Measurements from ENCODE around the gene SBNO2.
"Not testable (repeated sequence)": the region's sequence is repeated elsewhere in the genome, so short reads cannot be mapped to it uniquely, and the experiment has no call there.

Gene SBNO2

GRCh38 chr19:1116726-1117581, 57.1 kb downstream of the SBNO2 start:
- no peak for DNase-seq

DNA sequence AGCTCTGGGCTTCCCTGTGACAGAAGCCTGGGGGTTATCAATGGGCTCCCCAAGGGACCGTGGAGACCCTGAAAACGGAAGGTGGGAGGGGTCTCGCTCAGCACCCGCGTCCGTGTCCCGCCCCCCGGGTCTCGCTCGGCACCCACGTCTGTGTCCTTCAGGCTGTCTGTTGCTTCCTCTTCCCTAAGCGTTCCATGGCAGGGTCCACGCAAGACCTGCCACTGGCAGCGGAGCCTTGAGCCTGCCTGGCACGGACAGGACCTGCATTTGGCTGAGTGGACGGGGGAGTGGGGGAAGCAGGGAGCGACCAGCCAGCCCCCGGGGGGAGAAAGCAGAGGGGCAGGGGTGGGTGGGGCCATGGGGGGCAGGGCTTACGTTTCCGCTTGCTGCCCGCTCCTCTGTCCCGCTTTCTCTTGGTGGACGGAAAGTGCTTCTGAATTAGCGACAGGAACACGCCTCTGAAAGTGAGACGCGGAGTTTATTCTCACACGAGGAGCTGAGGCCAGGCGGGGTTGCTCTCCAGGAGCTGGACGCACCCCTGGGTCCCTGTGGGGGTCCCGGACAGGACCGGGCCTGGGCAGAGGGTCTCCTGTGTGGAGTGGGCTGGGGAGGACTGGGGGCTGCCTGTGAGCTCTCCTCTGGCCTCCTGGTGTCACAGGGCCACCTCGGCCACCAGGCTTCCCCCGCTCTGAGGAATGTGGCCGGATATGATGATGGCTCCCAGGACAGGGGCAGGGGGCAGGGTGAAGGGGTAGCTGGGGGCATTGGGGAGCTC, 58.2 kb downstream of the SBNO2 start:
- DNase-seq, result no peak

GRCh38 chr19:1114728-1115127, 59.3 kb downstream of the SBNO2 start:
- DNase-seq, result not testable (repeated sequence)

DNA sequence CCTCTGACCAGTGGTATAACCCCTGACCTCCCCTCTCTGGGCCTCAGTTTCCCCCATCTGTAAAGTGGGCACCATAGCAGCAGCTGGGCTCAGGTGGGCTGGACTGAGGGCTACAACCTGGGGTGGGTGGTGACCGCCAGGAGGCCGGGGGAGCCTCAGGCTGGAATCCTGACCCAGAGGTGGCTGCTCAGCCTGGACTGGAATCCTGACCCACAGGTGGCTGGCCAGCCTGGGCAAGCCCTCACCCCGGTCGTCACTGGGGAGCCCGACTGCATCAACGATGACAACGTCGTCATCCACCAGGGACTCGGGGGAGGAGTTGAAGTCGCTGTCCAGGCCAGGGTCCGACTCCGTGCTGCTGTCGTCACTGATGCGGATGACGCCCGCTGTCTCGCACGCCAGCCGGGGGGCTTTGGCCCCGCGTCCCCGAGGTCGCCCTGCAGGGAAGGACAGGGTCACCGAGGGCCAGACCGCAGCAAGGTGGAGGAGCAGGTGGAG, 60.0 kb downstream of the SBNO2 start:
- DNase-seq, result no peak

- DNase-seq, result no peak
These were observed 60.8 kb downstream of the SBNO2 start for GRCh38 chr19:1113030-1113985.

- DNase-seq, result no peak
These were observed 61.6 kb downstream of the SBNO2 start for GRCh38 chr19:1112268-1113029.

GRCh38 chr19:1111641-1112267, 62.3 kb downstream of the SBNO2 start:
- no peak for DNase-seq

GRCh38 chr19:1110809-1111640, 63.0 kb downstream of the SBNO2 start:
- DNase-seq, result no peak

DNA sequence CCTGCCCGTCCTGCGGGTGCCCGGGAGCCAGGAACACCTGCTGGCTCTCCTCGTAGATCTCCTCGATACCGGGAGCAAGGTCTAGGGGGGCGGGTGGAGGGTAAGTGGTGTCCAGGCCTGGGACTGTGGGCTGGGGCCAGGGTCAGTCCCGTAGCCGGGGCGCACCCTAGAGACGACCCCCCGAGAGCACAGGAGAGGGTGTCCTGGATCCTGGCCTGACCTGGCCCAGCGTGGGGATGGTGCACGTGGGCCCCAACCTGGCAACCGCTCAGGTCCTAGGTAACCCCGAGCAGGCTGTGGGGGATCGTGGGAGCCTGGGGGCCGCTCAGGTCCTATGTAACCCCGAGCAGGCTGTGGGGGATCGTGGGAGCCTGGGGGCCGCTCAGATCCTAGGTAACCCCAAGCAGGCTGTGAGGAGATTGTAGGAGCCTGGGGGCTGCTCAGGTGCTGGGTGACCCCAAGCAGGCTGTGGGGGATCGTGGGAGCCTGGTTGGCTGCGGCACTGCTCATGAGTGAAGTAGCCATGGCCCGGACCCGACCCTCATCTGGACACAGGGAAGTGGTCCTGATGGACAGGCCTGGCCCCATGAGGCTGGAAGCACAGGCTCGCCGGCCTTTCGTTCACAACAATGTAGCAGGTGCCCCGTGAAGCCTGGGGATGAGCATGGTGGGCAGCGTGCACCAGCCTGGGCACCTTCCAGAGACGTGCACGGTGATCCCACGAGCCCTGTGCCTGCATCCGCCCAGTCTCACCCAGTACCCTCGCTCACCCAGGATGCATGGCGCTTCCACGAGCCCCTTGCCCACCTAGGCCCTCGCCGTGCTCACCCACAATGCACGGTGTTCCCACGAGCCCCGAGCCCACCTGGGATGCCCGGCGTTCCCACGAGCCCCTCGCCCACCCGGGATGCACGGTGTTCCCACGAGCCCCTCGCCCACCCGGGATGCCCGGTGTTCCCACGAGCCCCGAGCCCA, 64.1 kb downstream of the SBNO2 start:
- DNase-seq, result no peak

DNA sequence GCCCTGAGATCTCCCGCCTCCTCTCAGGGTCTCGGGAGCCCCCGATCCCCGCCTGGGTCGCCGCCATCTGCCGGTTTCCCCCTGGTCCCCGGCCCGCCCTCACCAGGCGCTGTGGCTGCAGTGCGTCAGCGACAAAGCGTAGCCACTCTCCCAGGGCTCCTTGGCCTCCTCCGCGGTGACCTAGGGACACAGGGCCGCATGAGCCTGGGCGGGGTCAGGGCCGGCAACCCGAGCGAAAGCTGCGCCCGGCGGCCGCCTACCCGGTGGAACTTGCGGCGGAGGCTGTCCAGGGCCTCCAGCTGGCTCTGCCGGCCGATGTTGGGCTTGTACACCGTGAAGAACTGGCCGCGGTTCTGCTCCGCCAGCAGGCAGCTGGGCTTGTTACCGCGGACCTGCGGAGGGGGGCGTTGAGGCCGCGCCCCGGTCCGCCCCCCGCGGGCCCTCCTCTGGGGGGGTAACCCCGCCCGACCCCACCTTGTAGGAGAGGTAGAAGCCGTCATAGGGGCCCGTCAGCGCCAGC, 65.0 kb downstream of the SBNO2 start:
- DNase-seq, result no peak

GRCh38 chr19:1108291-1109031, 65.6 kb downstream of the SBNO2 start:
- DNase-seq, result no peak

GRCh38 chr19:1107661-1108261, 66.3 kb downstream of the SBNO2 start:
- no peak for DNase-seq

GRCh38 chr19:1106841-1107660, 67.0 kb downstream of the SBNO2 start:
- DNase-seq, result no peak

DNA sequence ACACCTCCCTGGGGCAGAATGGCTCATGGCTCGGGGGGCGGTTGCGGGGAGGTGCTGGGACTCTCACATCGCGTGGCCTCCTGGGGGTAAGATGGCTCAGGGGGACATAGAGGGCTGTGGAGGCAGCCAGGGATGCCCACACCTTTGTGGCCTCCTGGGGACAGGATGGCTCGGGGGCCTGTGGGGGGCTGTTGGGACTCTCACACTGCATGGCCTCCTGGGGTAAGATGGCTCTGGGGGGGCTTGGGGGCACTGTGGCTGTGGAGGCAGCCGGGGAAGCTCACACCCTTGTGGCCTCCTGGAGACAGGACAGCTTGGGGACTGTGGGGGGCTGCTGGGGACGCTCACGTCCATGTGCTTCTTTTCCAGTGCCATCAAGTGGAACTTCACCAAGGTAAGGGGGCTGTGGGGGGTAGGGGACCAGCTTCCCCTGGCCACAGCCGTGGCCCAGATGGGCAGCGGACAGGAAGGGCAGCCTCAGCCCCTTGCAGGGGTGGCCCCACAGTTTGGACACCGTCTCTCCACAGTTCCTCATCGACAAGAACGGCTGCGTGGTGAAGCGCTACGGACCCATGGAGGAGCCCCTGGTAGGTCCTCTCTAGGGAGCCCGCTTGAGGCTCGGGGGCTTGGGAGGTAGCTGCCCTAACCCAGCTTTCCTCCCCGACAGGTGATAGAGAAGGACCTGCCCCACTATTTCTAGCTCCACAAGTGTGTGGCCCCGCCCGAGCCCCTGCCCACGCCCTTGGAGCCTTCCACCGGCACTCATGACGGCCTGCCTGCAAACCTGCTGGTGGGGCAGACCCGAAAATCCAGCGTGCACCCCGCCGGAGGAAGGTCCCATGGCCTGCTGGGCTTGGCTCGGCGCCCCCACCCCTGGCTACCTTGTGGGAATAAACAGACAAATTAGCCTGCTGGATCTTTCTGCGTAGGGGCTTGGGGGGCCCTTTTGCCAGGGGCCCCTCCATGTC, 67.9 kb downstream of the SBNO2 start:
- no peak for DNase-seq

GRCh38 chr19:1105008-1105872, 68.8 kb downstream of the SBNO2 start:
- DNase-seq, result no peak

Data from DMS79 (cell line).